Ishikawa (cell line): ENCODE measurements around the gene KNTC1.

Experiments used
- NFIC ChIP-seq: IDR thresholded peaks from 2 replicates; pipeline ENCODE4 v1.6.1; 2012
- TAF1 ChIP-seq: IDR thresholded peaks from 2 replicates; pipeline ENCODE4 v1.6.1; 2012; ENCODE audit warnings: low read depth, mild to moderate bottlenecking

DNA sequence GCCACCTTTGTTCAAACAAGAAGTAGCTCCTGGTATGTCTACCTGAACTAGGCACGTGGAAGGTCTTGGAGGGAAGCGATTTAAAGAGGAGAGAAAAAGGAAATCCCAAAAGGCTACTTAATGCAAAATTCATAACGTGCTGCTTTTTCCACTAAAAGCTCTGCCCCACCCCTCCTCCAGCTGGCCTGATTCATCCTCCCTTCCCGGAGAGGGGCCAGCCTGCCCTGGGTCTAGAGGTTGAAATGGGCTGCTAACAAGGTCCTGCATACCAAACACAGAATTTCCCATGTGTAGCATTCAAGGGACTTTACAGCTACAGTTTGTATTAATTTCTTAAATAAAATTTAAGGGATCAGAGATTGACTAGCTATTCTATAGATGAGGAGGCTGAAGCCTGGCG, 83.2 kb downstream of the KNTC1 start:
- no peak for TF ChIP-seq TAF1
- TF ChIP-seq NFIC: no peak
